Endothelial cell of umbilical vein (primary cell): ENCODE data around the gene PPP1R26. TPM values are rescaled to one million over a fixed set of nuclear protein-coding genes. Genes with fewer than 3 reads are reported as not detected.

Experiments
- BruUV-seq: library from RNA; stranded (reverse); fragments of 400-500 nt; replicated peaks from 2 replicates; lab custom pipeline; 2021; lab: Mats Ljungman, UMichigan
- CTCF ChIA-PET: fragments of 300-600, 350-600 bp; sonication (Branson Sonifier 250); formaldehyde crosslinking; loops from one replicate; lab custom pipeline; 2021; ENCODE audit warnings: antibody characterized with exemption, inconsistent platforms; lab: Charles Lee
- POLR2A ChIA-PET: fragments of 300-600, 350-600 bp; sonication (Branson Sonifier 250); formaldehyde crosslinking; loops from one replicate; lab custom pipeline; 2021; ENCODE audit warnings: antibody characterized with exemption, inconsistent platforms; lab: Charles Lee
- DNase-seq: peaks from one replicate; pipeline ENCODE4 v3.0.0-alpha.2; 2011; ENCODE audit warnings: low read depth, low spot score
- FAIRE-seq: peaks from 2 replicates; lab custom pipeline; 2011; peaks lifted over from hg19 to GRCh38; lab: Jason Lieb, UNC
- H2AFZ ChIP-seq: 2 replicates; pipeline ENCODE4 v1.6.0; 2012; ENCODE audit warnings: low read depth, low read length, control low read depth, inconsistent platforms
- H3K27ac ChIP-seq: 2 replicates; pipeline ENCODE4 v1.5.1; 2011; ENCODE audit warnings: low read depth, mild to moderate bottlenecking, control low read depth, low read length, moderate library complexity; ENCODE audit not compliant: insufficient read depth
- H3K27me3 ChIP-seq, 2 experiments: 2 replicates each; pipeline versions ENCODE4 v1.6.0 to v1.6.1; 2011; ENCODE audit warnings: low read length in 2 of 2, mixed read lengths in 1 of 2; ENCODE audit not compliant: control insufficient read depth in 2 of 2, insufficient read depth in 2 of 2
- H3K36me3 ChIP-seq, 2 experiments: 2 replicates in 1 of 2; 3 replicates in 1 of 2; pipeline ENCODE4 v1.5.1; 2011; ENCODE audit warnings: low read length in 2 of 2, mild to moderate bottlenecking in 1 of 2, moderate library complexity in 1 of 2; ENCODE audit not compliant: control insufficient read depth in 2 of 2, insufficient read depth in 2 of 2; ENCODE audit errors: extremely low read depth in 1 of 2
- H3K4me1 ChIP-seq: 3 replicates; pipeline ENCODE4 v1.5.1; 2011; ENCODE audit warnings: mild to moderate bottlenecking, low read length; ENCODE audit not compliant: control insufficient read depth, insufficient read depth; ENCODE audit errors: extremely low read depth
- H3K4me2 ChIP-seq: 2 replicates; pipeline ENCODE4 v1.6.1; 2011; ENCODE audit warnings: low read length, control low read depth, mixed read lengths; ENCODE audit not compliant: insufficient read depth
- H3K4me3 ChIP-seq, 3 experiments: fragments of 200-600 bp in 1 of 3; sonication (generic), shearing (Covaris generic) in 1 of 3; replicated peaks in 1 of 3; 2 replicates each; pipeline ENCODE4 v1.5.1; 2011 to 2016; ENCODE audit warnings: control low read depth in 3 of 3, low read length in 3 of 3, mild to moderate bottlenecking in 2 of 3, inconsistent platforms in 1 of 3, low read depth in 1 of 3, moderate library complexity in 1 of 3; ENCODE audit not compliant: insufficient read depth in 1 of 3
- H3K79me2 ChIP-seq: 2 replicates; pipeline ENCODE4 v1.6.0; 2012; ENCODE audit warnings: low read length, inconsistent platforms; ENCODE audit not compliant: control insufficient read depth, insufficient read depth
- H3K9ac ChIP-seq: replicated peaks from 2 replicates; pipeline ENCODE3; 2011; ENCODE audit warnings: low read length, control low read depth; ENCODE audit not compliant: insufficient read depth; ENCODE audit errors: extremely low read depth
- H3K9me1 ChIP-seq: replicated peaks from 3 replicates; pipeline ENCODE4 v1.6.0; 2011; ENCODE audit warnings: mild to moderate bottlenecking, low read length; ENCODE audit not compliant: control insufficient read depth, insufficient read depth; ENCODE audit errors: extremely low read depth
- H3K9me3 ChIP-seq: replicated peaks from 2 replicates; pipeline ENCODE4 v1.5.1; 2012; ENCODE audit warnings: low read length, inconsistent platforms; ENCODE audit not compliant: control insufficient read depth, insufficient read depth
- H4K20me1 ChIP-seq: replicated peaks from 2 replicates; pipeline ENCODE3; 2011; ENCODE audit warnings: mild to moderate bottlenecking, low read length; ENCODE audit not compliant: control insufficient read depth, insufficient read depth; ENCODE audit errors: extremely low read depth
- EZH2 ChIP-seq: IDR thresholded peaks from 2 replicates; pipeline ENCODE4 v1.6.1; 2012; ENCODE audit warnings: borderline replicate concordance, low read depth, mild to moderate bottlenecking, moderate library complexity, low read length, inconsistent platforms; ENCODE audit not compliant: severe bottlenecking
- FOS ChIP-seq: IDR thresholded peaks from 2 replicates; pipeline ENCODE4 v1.6.1; 2011; ENCODE audit warnings: mild to moderate bottlenecking, low read length, moderate library complexity, borderline replicate concordance; ENCODE audit not compliant: insufficient read depth
- GATA2 ChIP-seq: IDR thresholded peaks from 2 replicates; pipeline ENCODE4 v1.7.0; 2011; ENCODE audit warnings: low read depth, mild to moderate bottlenecking, moderate library complexity, mixed read lengths, low read length; ENCODE audit not compliant: insufficient read length, insufficient read depth
- JUN ChIP-seq: IDR thresholded peaks from 2 replicates; pipeline ENCODE4 v1.6.1; 2011; ENCODE audit warnings: borderline replicate concordance, low read depth; ENCODE audit not compliant: insufficient read length, insufficient read depth
- MYC ChIP-seq: IDR thresholded peaks from one replicate; pipeline ENCODE4 v1.6.1; 2011; ENCODE audit warnings: mild to moderate bottlenecking, low read depth, low read length
- POLR2A ChIP-seq: IDR thresholded peaks from 2 replicates; pipeline ENCODE4 v1.6.1; 2012; ENCODE audit warnings: low read depth, mild to moderate bottlenecking, control low read depth, low read length
- POLR2AphosphoS5 ChIP-seq: IDR thresholded peaks from 2 replicates; pipeline ENCODE4 v1.6.1; 2012; ENCODE audit warnings: low read depth, mild to moderate bottlenecking, control low read depth, low read length, moderate library complexity; ENCODE audit not compliant: insufficient read depth
- dilution Hi-C: fragments of 300-500 bp; cut with MboI; formaldehyde crosslinking; loops from one replicate; pipeline ENCODE4 v1.15.0; 2019; ENCODE audit warnings: low sequenced_read_pairs; ENCODE audit not compliant: extremely low pct_ligation_motif_present
- intact Hi-C: fragments of 100-400 bp; cut with micrococcal nuclease; formaldehyde crosslinking; loops from one replicate; pipeline ENCODE4 v1.10.0; 2022
- polyA plus RNA-seq, 4 experiments: library from polyadenylated mRNA; depleted of rRNA in 3 of 4; stranded (reverse) in 3 of 4; unstranded in 1 of 4; fragments of >200 nt; gene quantifications; 2 replicates each; pipeline versions ENCODE4 v1.2.1 to v1.2.3, GENCODE V29; 2011 to 2012; ENCODE audit warnings: missing spikeins in 1 of 4
- total RNA-seq: library from RNA; stranded (reverse); gene quantifications from 2 replicates; pipeline ENCODE4 v1.2.3, GENCODE V29; 2021
- TF ChIP-seq, protein P1 (sequence below): IDR thresholded peaks from 2 replicates; pipeline ENCODE4 v1.6.1; 2011; ENCODE audit not compliant: insufficient read depth, insufficient read length
- TF ChIP-seq, protein P2 (sequence below), 2 donors: IDR thresholded peaks; 1 replicate in 1 of 2; 2 replicates in 1 of 2; pipeline ENCODE4 v1.5.1; 2011; ENCODE audit warnings: low read length in 2 of 2, mild to moderate bottlenecking in 2 of 2, moderate library complexity in 2 of 2, control low read depth in 1 of 2, inconsistent platforms in 1 of 2, low read depth in 1 of 2; ENCODE audit not compliant: insufficient read depth in 1 of 2; ENCODE audit errors: extremely low read depth in 1 of 2

Gene PPP1R26
- total and polyA plus RNA-seq, 2 donors (not counting 3 experiments of a cell fraction or from before 2014, with no cell fraction given) = 5.9 to 16.9 TPM

DNA sequence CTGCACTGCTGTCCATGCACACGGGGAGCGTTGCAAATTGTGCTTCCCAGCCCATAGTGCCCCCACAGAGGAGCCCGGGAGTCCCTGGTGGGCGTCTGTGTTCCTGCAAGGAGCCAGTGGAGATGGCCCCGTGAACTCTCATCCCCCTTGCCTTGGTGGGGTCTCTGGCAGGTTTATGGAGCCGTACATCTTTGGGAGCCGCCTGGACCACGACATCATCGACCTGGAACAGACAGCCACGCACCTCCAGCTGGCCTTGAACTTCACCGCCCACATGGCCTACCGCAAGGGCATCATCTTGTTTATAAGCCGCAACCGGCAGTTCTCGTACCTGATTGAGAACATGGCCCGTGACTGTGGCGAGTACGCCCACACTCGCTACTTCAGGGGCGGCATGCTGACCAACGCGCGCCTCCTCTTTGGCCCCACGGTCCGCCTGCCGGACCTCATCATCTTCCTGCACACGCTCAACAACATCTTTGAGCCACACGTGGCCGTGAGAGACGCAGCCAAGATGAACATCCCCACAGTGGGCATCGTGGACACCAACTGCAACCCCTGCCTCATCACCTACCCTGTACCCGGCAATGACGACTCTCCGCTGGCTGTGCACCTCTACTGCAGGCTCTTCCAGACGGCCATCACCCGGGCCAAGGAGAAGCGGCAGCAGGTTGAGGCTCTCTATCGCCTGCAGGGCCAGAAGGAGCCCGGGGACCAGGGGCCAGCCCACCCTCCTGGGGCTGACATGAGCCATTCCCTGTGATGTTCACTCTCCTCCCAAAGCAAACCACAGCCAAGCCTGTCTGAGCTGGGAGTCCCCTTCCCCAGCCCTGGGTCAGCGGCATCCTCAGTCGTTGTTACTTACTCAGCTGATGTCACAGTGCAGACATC lies 24.0 kb downstream of the PPP1R26 start:
- no peak overlapping the region for H3K9ac ChIP-seq
- no peaks in the 10 kb centered on the region for H4K20me1 ChIP-seq
- DNase-seq (no peak), FAIRE-seq (no peak)
- H2AFZ ChIP-seq = no peak overlapping the region
- ChIA-PET POLR2A (no interaction called here), CTCF (interaction anchor here (1.1 to 1.4 kb wide), 6 partner anchors 19 to 98 kb away, joined by 3 to 6 read pairs (median 4); no protein-coding TSS in a partner anchor)
- BruUV-seq = no TSS peak
- no peak overlapping the region for H3K4me2 ChIP-seq
- peaks cover 14% of the 10 kb centered on the region for H3K4me1 ChIP-seq
- H3K9me3 ChIP-seq = no peaks in the 10 kb centered on the region
- no peak overlapping the region for H3K4me3 ChIP-seq
- intact Hi-C loops (loop anchor here (1.0 to 5.0 kb wide), 2 partner anchors 13 to 99 kb away; no protein-coding TSS in a partner anchor), dilution Hi-C loops (no loop called here)
- TF ChIP-seq EZH2 (no peak), GATA2 (no peak), FOS (no peak), JUN (no peak), POLR2A (no peak), POLR2AphosphoS5 (no peak), MYC (no peak)
- TF ChIP-seq, protein P1, sequence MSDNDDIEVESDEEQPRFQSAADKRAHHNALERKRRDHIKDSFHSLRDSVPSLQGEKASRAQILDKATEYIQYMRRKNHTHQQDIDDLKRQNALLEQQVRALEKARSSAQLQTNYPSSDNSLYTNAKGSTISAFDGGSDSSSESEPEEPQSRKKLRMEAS = no peak
- TF ChIP-seq, protein P2, sequence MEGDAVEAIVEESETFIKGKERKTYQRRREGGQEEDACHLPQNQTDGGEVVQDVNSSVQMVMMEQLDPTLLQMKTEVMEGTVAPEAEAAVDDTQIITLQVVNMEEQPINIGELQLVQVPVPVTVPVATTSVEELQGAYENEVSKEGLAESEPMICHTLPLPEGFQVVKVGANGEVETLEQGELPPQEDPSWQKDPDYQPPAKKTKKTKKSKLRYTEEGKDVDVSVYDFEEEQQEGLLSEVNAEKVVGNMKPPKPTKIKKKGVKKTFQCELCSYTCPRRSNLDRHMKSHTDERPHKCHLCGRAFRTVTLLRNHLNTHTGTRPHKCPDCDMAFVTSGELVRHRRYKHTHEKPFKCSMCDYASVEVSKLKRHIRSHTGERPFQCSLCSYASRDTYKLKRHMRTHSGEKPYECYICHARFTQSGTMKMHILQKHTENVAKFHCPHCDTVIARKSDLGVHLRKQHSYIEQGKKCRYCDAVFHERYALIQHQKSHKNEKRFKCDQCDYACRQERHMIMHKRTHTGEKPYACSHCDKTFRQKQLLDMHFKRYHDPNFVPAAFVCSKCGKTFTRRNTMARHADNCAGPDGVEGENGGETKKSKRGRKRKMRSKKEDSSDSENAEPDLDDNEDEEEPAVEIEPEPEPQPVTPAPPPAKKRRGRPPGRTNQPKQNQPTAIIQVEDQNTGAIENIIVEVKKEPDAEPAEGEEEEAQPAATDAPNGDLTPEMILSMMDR (IDR thresholded peaks at IDR 0.05; ENCODE audit: extremely low read depth in 1 of 2, insufficient read depth in 1 of 2, low read depth in 1 of 2, low read length in 2 of 2) = no peak
- no peaks in the 10 kb centered on the region for H3K27me3 ChIP-seq
- peaks cover 2 to 28% of the 10 kb centered on the region in 2 experiments for H3K36me3 ChIP-seq
- H3K27ac ChIP-seq = no peak overlapping the region
- H3K9me1 ChIP-seq = no peaks in the 10 kb centered on the region
- peaks cover 21% of the 10 kb centered on the region for H3K79me2 ChIP-seq
